Measurements from ENCODE around the gene SCIMP. TPM values are rescaled to one million over a fixed set of nuclear protein-coding genes. Genes with fewer than 3 reads are reported as not detected.
"Not testable (repeated sequence)": the region's sequence is repeated elsewhere in the genome, so short reads cannot be mapped to it uniquely, and the experiment has no call there.

The SCIMP gene
- polyA plus RNA-seq, 10 donors = 0.99 to 2.0 (median 1.4) TPM

- DNase-seq = not testable (repeated sequence)
These were observed 5.1 kb upstream of the SCIMP start for GRCh38 chr17:5239769-5240168.

GRCh38 chr17:5238333-5238732, 3.7 kb upstream of the SCIMP start:
- no peak for DNase-seq

GRCh38 chr17:5237541-5238016, 2.9 kb upstream of the SCIMP start:
- DNase-seq = peak in 1 of 3 donors; percentile 34

DNA sequence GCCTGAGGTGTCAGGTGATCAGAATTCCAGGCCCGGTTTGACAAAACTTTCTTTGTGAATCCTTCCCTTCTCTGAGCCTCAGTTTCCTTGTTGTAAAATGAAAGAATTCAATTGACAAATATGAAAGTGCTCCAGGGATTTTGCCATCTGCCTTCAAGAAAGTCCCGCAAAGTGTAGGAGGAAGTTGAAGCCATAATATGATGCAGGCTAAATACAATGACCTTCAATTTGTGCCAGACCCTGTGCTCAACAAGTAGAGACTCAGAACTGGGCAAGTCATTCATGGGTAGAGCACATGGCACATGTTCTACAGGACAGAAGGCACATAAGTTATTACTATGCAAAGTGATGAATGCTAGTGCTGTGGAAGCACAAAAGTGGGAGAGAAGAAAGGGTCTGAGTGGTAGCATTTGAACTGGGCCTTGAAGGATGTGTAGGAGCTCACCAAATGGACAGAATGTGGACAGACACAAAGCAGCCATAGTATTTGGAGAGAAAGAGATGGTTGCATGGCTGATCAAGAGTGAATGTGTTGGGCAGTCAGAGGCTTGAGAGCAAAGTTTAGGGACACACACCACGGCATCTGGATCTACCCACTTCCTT, 2.4 kb upstream of the SCIMP start:
- no peak for DNase-seq

DNA sequence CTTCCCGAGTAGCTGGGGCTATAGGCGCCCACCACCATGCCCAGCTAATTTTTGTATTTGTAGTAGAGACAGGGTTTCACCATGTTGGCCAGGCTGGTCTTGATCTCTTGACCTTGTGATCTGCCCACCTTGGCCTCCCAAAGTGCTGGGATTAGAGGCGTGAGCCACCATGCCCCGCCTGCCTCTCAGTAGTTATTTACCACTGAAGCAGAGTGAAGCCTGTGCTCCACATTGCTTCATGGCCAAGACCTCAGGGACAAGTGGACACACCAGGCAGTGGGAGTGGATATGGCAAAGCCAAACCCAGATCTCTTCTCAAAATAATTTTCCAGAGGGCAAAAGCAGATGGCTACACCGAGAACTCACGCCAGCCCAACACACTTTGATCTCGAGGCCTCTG, 1.2 kb downstream of the SCIMP start:
- DNase-seq = not testable (repeated sequence)

DNA sequence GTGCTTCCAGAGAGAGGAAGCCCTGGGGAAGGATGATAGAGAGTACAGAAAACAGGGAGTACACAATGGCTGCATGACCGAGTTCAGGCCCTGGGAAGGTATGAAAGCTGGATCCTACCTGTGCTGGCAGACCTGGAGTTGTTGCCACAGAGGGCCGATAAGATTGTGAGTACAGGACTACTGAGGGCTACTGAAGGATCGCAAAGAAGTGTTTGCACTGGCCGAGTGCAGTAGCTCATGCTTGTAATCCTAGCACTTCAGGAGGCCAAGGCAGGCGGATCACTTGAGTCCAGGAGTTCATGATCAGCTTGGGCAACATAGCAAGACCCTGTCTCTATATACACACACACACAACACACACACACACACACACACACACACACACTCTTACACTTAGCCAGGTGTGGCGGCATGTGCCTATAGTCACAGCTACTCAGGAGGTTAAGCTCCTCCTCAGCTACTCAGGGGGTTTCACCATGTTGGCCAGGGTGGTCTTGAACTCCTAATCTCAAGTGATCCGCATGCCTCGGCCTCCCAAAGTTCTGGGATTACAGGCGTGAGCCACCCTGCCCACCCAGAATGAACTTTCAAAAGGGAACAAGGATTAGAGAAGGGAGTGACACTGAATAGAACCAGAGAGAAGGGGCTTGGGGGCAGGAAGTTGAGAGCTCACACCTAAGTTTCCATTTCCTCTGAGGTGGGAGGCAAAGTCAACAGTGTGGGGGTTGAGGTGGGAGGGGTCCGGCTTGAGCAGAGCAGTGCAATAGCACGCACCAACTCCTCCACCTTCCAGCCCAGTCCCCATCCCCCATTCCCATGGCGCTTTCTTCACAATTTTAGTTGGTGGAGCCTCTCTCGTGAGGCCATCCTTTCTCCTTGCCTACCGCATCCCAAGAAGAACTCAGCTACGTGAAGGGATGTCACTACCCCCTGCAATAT, 7.5 kb downstream of the SCIMP start:
- DNase-seq = no peak

DNA sequence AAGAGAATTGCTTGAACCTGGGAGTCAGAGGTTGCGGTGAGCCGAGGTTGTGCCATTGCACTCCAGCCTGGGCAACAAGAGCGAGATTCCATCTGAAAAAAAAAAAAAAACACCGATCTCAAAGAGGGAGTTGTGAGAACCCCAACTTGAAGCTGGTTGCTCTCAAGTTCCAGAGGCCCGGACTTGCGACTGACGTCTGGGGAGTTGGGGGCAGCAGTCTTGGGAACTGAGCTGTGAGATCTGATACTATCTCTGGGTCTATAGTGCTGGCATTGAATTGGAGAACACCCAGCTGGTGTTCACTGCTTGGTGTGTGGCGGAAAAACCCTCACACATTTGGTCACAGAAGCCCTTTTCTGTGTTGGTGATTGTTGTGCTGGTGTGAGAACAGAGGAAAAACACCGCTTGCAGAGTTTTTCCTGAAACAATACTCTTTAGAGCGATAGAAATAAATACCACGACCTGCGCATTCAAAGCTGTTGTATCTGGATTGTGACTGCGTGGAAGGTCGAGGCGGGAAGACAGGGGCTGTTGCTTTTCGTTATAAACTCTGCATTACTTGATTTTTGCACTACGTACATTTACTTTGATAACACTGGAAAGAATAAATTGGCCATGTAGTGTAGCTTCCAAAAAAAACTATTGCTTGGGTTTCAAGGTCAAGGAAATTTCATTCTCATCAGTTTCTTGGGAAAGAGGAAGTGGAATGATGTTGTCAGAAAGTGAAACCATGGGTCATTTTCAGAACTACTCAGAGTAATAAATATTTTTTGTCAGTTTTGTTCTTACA, 8.8 kb downstream of the SCIMP start:
- no peak for DNase-seq

GRCh38 chr17:5221912-5222311, 12.7 kb downstream of the SCIMP start:
- DNase-seq = not testable (repeated sequence)

GRCh38 chr17:5220074-5220473, 14.6 kb downstream of the SCIMP start:
- no peak for DNase-seq

DNA sequence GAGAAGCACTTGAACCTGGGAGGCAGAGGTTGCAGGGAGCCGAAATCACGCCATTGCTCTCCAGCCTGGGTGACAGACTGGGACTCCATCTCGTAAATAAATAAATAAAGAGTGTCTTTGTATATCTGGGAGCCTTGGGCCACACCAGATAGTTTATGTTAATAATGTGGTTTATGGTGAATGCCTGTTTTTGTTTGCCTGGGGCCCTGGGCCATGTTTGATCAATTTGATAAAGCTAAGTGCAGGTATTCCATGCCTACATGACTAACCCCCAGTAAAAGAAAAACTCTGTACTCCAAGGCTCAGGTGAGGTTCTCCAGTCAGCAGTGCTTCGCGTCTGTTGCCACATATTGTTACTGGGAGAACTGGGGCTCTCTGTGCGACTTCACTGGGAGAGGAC, 15.1 kb downstream of the SCIMP start:
- no peak for DNase-seq

DNA sequence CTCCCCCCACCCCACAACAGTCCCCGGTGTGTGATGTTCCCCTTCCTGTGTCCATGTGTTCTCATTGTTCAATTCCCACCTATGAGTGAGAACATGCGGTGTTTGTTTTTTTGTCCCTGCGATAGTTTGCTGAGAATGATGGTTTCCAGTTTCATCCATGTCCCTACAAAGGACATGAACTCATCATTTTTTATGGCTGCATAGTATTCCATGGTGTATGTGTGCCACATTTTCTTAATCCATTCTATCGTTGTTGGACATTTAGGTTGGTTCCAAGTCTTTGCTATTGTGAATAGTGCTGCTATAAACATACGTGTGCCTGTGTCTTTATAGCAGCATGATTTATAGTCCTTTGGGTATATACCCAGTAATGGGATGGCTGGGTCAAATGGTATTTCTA, 17.1 kb downstream of the SCIMP start:
- not testable (repeated sequence) for DNase-seq

GRCh38 chr17:5211458-5211857, 23.2 kb downstream of the SCIMP start:
- no peak for DNase-seq

GRCh38 chr17:5210614-5211252, 23.9 kb downstream of the SCIMP start:
- DNase-seq = no peak

DNA sequence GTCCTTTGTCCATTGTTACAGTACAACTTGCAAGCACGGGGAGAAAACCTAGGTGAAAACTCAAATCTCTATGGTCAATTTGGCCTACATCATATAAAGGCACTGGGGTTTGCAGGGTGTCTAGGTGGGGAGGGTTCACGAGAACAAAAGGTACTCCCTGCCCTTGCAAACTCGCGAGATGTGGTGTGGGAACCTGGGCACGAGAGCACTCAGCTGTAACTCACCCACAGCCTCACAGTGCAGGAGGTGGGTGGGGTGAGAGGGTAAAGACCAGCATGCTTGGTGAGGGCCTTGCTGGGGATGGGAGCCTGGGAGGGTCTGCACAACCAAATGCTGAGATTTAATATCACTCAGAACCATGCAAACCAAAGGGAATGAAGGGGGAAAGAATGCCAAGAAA, 24.6 kb downstream of the SCIMP start:
- DNase-seq = no peak

DNA sequence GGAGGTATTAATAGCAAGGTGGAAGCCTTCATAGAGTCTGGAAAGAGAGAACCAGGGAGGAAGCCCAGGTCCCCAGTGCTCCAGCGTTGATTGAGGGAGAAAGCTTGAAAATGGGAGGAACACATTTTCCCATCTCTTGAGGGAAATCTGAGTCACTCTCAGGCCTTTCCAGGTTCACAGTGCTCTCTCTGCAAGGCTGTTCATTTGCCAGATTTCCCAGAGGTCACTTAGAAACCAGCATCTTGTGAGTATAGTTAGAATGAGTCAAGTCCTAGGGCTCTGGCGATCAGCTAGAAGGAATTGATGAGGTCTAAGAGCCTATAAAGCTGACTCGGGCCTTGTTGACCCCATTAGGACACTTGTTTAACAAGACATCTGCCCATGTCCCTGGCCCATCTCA, 25.3 kb downstream of the SCIMP start:
- DNase-seq = no peak

GRCh38 chr17:5203908-5204294, 30.8 kb downstream of the SCIMP start:
- no peak for DNase-seq

GRCh38 chr17:5203178-5203907, 31.3 kb downstream of the SCIMP start:
- DNase-seq = no peak

DNA sequence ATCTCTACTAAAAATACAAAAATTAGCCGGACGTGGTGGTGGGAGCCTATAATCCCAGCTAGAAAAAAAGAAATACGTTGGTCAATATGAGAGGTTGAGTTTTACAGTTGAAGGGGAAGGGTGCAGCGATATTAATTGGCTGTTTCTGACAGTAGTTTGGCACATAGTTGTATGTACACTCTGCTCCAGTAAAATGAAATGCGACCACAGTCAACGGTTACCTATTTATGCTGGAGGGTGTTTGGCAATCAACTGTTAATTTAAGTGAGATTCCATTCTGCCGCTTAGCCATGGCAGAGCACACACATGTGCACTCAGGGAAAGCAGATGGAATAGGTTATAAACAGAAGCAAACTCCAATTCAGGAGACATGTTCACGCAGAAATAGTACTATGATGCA, 33.6 kb downstream of the SCIMP start:
- no peak for DNase-seq

GRCh38 chr17:5200360-5200759, 34.3 kb downstream of the SCIMP start:
- no peak for DNase-seq

DNA sequence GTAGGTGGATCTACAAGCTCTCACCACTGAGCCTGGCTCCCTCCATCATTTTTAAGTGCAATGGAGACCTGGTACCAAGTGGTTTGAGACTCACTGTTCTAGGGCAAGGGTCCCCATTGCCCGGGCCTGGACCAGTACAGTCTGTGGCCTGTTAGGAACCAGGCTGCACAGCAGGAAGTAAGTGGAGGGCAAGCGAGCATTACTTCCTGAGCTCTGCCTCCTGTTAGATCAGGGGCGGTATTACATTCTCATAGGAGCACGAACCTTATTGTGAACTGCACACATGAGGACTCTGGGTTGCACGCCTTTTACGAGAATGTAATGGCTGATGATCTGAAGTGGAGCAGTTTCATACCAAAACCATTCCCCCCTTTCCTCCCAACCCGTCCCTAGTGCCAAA, 36.2 kb downstream of the SCIMP start:
- DNase-seq = no peak

DNA sequence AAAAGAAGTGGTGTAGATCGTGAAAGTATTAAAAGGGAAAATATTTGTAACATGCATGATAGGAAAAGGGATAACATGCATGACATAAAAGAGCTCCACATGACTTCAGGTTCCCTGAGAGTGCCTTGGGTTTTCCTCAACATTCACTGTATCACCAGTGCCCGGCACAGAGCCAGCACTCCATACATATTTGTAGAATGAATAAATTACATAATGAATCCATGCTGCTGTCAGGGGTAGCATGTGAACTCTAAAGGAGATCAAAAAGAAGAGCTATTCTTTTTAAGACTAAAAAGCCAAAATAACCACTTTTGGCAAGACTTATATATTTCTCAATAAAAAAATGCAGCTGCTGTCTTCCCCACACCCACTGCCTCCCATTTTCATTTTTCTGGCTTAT, 40.3 kb downstream of the SCIMP start:
- no peak for DNase-seq

Data from muscle of back (tissue), 11 donors.